ENCODE data around the gene CTNNA3. TPM values are rescaled to one million over a fixed set of nuclear protein-coding genes. Genes with fewer than 3 reads are reported as not detected.

The CTNNA3 gene
- total and polyA plus RNA-seq, 2 donors, result 2.0 to 26.1 TPM

GRCh38 chr10:66723608-66724400 is 972.2 kb downstream of the CTNNA3 start:
- Histone ChIP-seq H3K27ac (ENCODE audit: low read depth) (no peak overlapping the region), H3K4me3 (ENCODE audit: low read depth, low read length) (no peak overlapping the region), H3K36me3 (ENCODE audit: insufficient read depth) (no peaks in the 10 kb centered on the region), H3K4me1 (ENCODE audit: insufficient read depth) (no peaks in the 10 kb centered on the region)
- no peak for DNase-seq (ENCODE audit: extremely low spot score)
- WGBS, result 84% methylated on average over 2 of the region's 2 CpGs

- DNase-seq (ENCODE audit: extremely low spot score), result no peak
- H3K36me3 ChIP-seq (ENCODE audit: insufficient read depth), result no peaks in the 10 kb centered on the region
- WGBS, result 76% methylated on average over 1 of the region's 1 CpG
- no peaks in the 10 kb centered on the region for H3K4me1 ChIP-seq (ENCODE audit: insufficient read depth)
- no peak overlapping the region for H3K27ac ChIP-seq (ENCODE audit: low read depth)
- H3K4me3 ChIP-seq (ENCODE audit: low read depth, low read length), result no peak overlapping the region
Measured at GRCh38 chr10:66719483-66719882, 976.5 kb downstream of the CTNNA3 start.

GRCh38 chr10:66717231-66717981 is 978.6 kb downstream of the CTNNA3 start:
- Histone ChIP-seq H3K4me1 (ENCODE audit: insufficient read depth) (no peaks in the 10 kb centered on the region), H3K27ac (ENCODE audit: low read depth) (no peak overlapping the region), H3K4me3 (ENCODE audit: low read depth, low read length) (no peak overlapping the region), H3K36me3 (ENCODE audit: insufficient read depth) (no peaks in the 10 kb centered on the region)
- WGBS, result 49% methylated on average over 8 of the region's 8 CpGs
- no peak for DNase-seq (ENCODE audit: extremely low spot score)

GRCh38 chr10:66714741-66715140 is 981.3 kb downstream of the CTNNA3 start:
- H3K4me1 ChIP-seq (ENCODE audit: insufficient read depth), result no peaks in the 10 kb centered on the region
- no peaks in the 10 kb centered on the region for H3K36me3 ChIP-seq (ENCODE audit: insufficient read depth)
- H3K4me3 ChIP-seq (ENCODE audit: low read depth, low read length), result no peak overlapping the region
- no peak overlapping the region for H3K27ac ChIP-seq (ENCODE audit: low read depth)
- WGBS, result 47% methylated on average over 1 of the region's 1 CpG
- no peak for DNase-seq (ENCODE audit: extremely low spot score)

GRCh38 chr10:66713387-66713786 is 982.6 kb downstream of the CTNNA3 start:
- WGBS, result 86% methylated on average over 1 of the region's 1 CpG
- no peaks in the 10 kb centered on the region for H3K4me1 ChIP-seq (ENCODE audit: insufficient read depth)

GRCh38 chr10:66698069-66698468 is 997.9 kb downstream of the CTNNA3 start:
- no peak for DNase-seq (ENCODE audit: extremely low spot score)
- Histone ChIP-seq H3K27ac (ENCODE audit: low read depth) (no peak overlapping the region), H3K36me3 (ENCODE audit: insufficient read depth) (no peaks in the 10 kb centered on the region), H3K4me3 (ENCODE audit: low read depth, low read length) (no peak overlapping the region), H3K4me1 (ENCODE audit: insufficient read depth) (no peaks in the 10 kb centered on the region)
- WGBS, result 93% methylated on average over 1 of the region's 1 CpG

More at GRCh38 chr10:66713387-66713786, 982.6 kb downstream of the CTNNA3 start:
- no peaks in the 10 kb centered on the region for H3K36me3 ChIP-seq (ENCODE audit: insufficient read depth)
- no peak overlapping the region for H3K27ac ChIP-seq (ENCODE audit: low read depth)
- H3K4me3 ChIP-seq (ENCODE audit: low read depth, low read length), result no peak overlapping the region
- DNase-seq (ENCODE audit: extremely low spot score), result no peak

GRCh38 chr10:66695046-66695445 is 1000.9 kb downstream of the CTNNA3 start:
- DNase-seq (ENCODE audit: extremely low spot score), result no peak
- Histone ChIP-seq H3K36me3 (ENCODE audit: insufficient read depth) (no peaks in the 10 kb centered on the region), H3K4me1 (ENCODE audit: insufficient read depth) (no peaks in the 10 kb centered on the region), H3K27ac (ENCODE audit: low read depth) (no peak overlapping the region), H3K4me3 (ENCODE audit: low read depth, low read length) (no peak overlapping the region)
- 35% methylated on average over 1 of the region's 1 CpG for WGBS

- Histone ChIP-seq H3K36me3 (ENCODE audit: insufficient read depth) (no peaks in the 10 kb centered on the region), H3K4me3 (ENCODE audit: low read depth, low read length) (no peak overlapping the region), H3K4me1 (ENCODE audit: insufficient read depth) (no peaks in the 10 kb centered on the region), H3K27ac (ENCODE audit: low read depth) (no peak overlapping the region)
- WGBS, result 36% methylated on average over 3 of the region's 3 CpGs
- no peak for DNase-seq (ENCODE audit: extremely low spot score)
Measured at GRCh38 chr10:66684581-66684980, 1011.4 kb downstream of the CTNNA3 start.

GRCh38 chr10:66680886-66681285 is 1015.1 kb downstream of the CTNNA3 start:
- no peak overlapping the region for H3K27ac ChIP-seq (ENCODE audit: low read depth)
- no peaks in the 10 kb centered on the region for H3K36me3 ChIP-seq (ENCODE audit: insufficient read depth)
- no peaks in the 10 kb centered on the region for H3K4me1 ChIP-seq (ENCODE audit: insufficient read depth)
- 98% methylated on average over 1 of the region's 1 CpG for WGBS
- H3K4me3 ChIP-seq (ENCODE audit: low read depth, low read length), result no peak overlapping the region
- no peak for DNase-seq (ENCODE audit: extremely low spot score)

- 95% methylated on average over 3 of the region's 3 CpGs for WGBS
- no peak overlapping the region for H3K27ac ChIP-seq (ENCODE audit: low read depth)
- H3K4me1 ChIP-seq (ENCODE audit: insufficient read depth), result no peaks in the 10 kb centered on the region
- no peak for DNase-seq (ENCODE audit: extremely low spot score)
- no peak overlapping the region for H3K4me3 ChIP-seq (ENCODE audit: low read depth, low read length)
- no peaks in the 10 kb centered on the region for H3K36me3 ChIP-seq (ENCODE audit: insufficient read depth)
Measured at GRCh38 chr10:66678521-66678920, 1017.5 kb downstream of the CTNNA3 start.

- H3K27ac ChIP-seq (ENCODE audit: low read depth), result no peak overlapping the region
- 70% methylated on average over 2 of the region's 2 CpGs for WGBS
- H3K4me1 ChIP-seq (ENCODE audit: insufficient read depth), result no peaks in the 10 kb centered on the region
- H3K4me3 ChIP-seq (ENCODE audit: low read depth, low read length), result no peak overlapping the region
- H3K36me3 ChIP-seq (ENCODE audit: insufficient read depth), result no peaks in the 10 kb centered on the region
- DNase-seq (ENCODE audit: extremely low spot score), result no peak
Measured at GRCh38 chr10:66673071-66673470, 1022.9 kb downstream of the CTNNA3 start.

GRCh38 chr10:66671562-66671961 is 1024.4 kb downstream of the CTNNA3 start:
- DNase-seq (ENCODE audit: extremely low spot score), result no peak
- H3K36me3 ChIP-seq (ENCODE audit: insufficient read depth), result no peaks in the 10 kb centered on the region
- WGBS, result 72% methylated on average over 1 of the region's 1 CpG
- H3K4me3 ChIP-seq (ENCODE audit: low read depth, low read length), result no peak overlapping the region
- no peaks in the 10 kb centered on the region for H3K4me1 ChIP-seq (ENCODE audit: insufficient read depth)
- H3K27ac ChIP-seq (ENCODE audit: low read depth), result no peak overlapping the region

- Histone ChIP-seq H3K36me3 (ENCODE audit: insufficient read depth) (no peaks in the 10 kb centered on the region), H3K4me3 (ENCODE audit: low read depth, low read length) (no peak overlapping the region), H3K27ac (ENCODE audit: low read depth) (no peak overlapping the region), H3K4me1 (ENCODE audit: insufficient read depth) (no peaks in the 10 kb centered on the region)
- no peak for DNase-seq (ENCODE audit: extremely low spot score)
- 84% methylated on average over 1 of the region's 1 CpG for WGBS
Measured at GRCh38 chr10:66671064-66671463, 1024.9 kb downstream of the CTNNA3 start.

- Histone ChIP-seq H3K4me1 (ENCODE audit: insufficient read depth) (no peaks in the 10 kb centered on the region), H3K27ac (ENCODE audit: low read depth) (no peak overlapping the region), H3K4me3 (ENCODE audit: low read depth, low read length) (no peak overlapping the region), H3K36me3 (ENCODE audit: insufficient read depth) (no peaks in the 10 kb centered on the region)
- no peak for DNase-seq (ENCODE audit: extremely low spot score)
Measured at GRCh38 chr10:66656499-66656898, 1039.5 kb downstream of the CTNNA3 start.

Measured in urinary bladder (tissue), 4 donors.